H7 (cell line): ENCODE data around the gene QSOX1. TPM values are rescaled to one million over a fixed set of nuclear protein-coding genes. Genes with fewer than 3 reads are reported as not detected.
A peak's percentile ranks its signal among the peaks of the same experiment; 100 is the strongest.

Experiments used
- DNase-seq: peaks from one replicate; pipeline ENCODE4 v3.0.0; 2012
- H3K27me3 ChIP-seq: 2 replicates; pipeline ENCODE4 v1.6.0; 2011; ENCODE audit warnings: mild to moderate bottlenecking, low read length; ENCODE audit not compliant: control insufficient read depth, insufficient read depth
- H3K36me3 ChIP-seq: replicated peaks from 2 replicates; pipeline ENCODE4 v1.5.1; 2011; ENCODE audit warnings: low read length; ENCODE audit not compliant: control insufficient read depth, insufficient read depth
- H3K4me3 ChIP-seq: 2 replicates; pipeline ENCODE4 v1.5.1; 2011; ENCODE audit warnings: low read depth, mild to moderate bottlenecking, control low read depth, low read length, moderate library complexity; ENCODE audit not compliant: insufficient read depth
- total RNA-seq: library from RNA; depleted of rRNA; stranded (reverse); fragments of >200 nt; shearing (Covaris generic); gene quantifications from 2 replicates; pipeline ENCODE4 v1.2.3, GENCODE V29; 2014

The QSOX1 gene
- total RNA-seq, 1 experiment from 2014 or later, result 133 TPM

GRCh38 chr1:180231506-180231921 lies 76.8 kb downstream of the QSOX1 start:
- Histone ChIP-seq H3K27me3 (peaks cover 93% of the 10 kb centered on the region), H3K36me3 (no peaks in the 10 kb centered on the region), H3K4me3 (peak overlapping the region; percentile 66)
- DNase-seq, result peak; percentile 86

- peaks cover 94% of the 10 kb centered on the region for H3K27me3 ChIP-seq
- H3K4me3 ChIP-seq, result peak overlapping the region; percentile 66
- no peak for DNase-seq
- H3K36me3 ChIP-seq, result no peaks in the 10 kb centered on the region
Measured at GRCh38 chr1:180231936-180232335, 77.3 kb downstream of the QSOX1 start.

GRCh38 chr1:180232521-180233043 lies 77.9 kb downstream of the QSOX1 start:
- H3K27me3 ChIP-seq, result peaks cover 95% of the 10 kb centered on the region
- DNase-seq, result no peak
- H3K36me3 ChIP-seq, result no peaks in the 10 kb centered on the region
- H3K4me3 ChIP-seq, result no peak overlapping the region

- Histone ChIP-seq H3K36me3 (no peaks in the 10 kb centered on the region), H3K27me3 (peaks cover 95% of the 10 kb centered on the region), H3K4me3 (no peak overlapping the region)
- DNase-seq, result peak; percentile 65
Measured at GRCh38 chr1:180233191-180234011, 78.7 kb downstream of the QSOX1 start.

- DNase-seq, result peak; percentile 85
- H3K4me3 ChIP-seq, result peak overlapping the region; percentile 33
- peaks cover 89% of the 10 kb centered on the region for H3K27me3 ChIP-seq
- H3K36me3 ChIP-seq, result no peaks in the 10 kb centered on the region
Measured at GRCh38 chr1:180234369-180235076, 79.9 kb downstream of the QSOX1 start.

GRCh38 chr1:180235077-180235501 lies 80.4 kb downstream of the QSOX1 start:
- Histone ChIP-seq H3K36me3 (no peaks in the 10 kb centered on the region), H3K27me3 (peaks cover 88% of the 10 kb centered on the region), H3K4me3 (peak overlapping the region; percentile 33)
- DNase-seq, result peak; percentile 78

GRCh38 chr1:180235502-180236239 lies 81.0 kb downstream of the QSOX1 start:
- Histone ChIP-seq H3K4me3 (peak overlapping the region; percentile 33), H3K27me3 (peaks cover 83% of the 10 kb centered on the region), H3K36me3 (no peaks in the 10 kb centered on the region)
- DNase-seq, result peak; percentile 73

- Histone ChIP-seq H3K36me3 (no peaks in the 10 kb centered on the region), H3K27me3 (peaks cover 70% of the 10 kb centered on the region), H3K4me3 (peak overlapping the region; percentile 1; the same call in 1 of the 2 replicates)
- no peak for DNase-seq
Measured at GRCh38 chr1:180236698-180237509, 82.2 kb downstream of the QSOX1 start.

- Histone ChIP-seq H3K36me3 (no peaks in the 10 kb centered on the region), H3K4me3 (no peak overlapping the region), H3K27me3 (peaks cover 60% of the 10 kb centered on the region)
- no peak for DNase-seq
Measured at GRCh38 chr1:180237869-180238476, 83.3 kb downstream of the QSOX1 start.

GRCh38 chr1:180238675-180239074 lies 84.0 kb downstream of the QSOX1 start:
- H3K4me3 ChIP-seq, result no peak overlapping the region
- DNase-seq, result no peak
- peaks cover 53% of the 10 kb centered on the region for H3K27me3 ChIP-seq
- H3K36me3 ChIP-seq, result no peaks in the 10 kb centered on the region

- no peaks in the 10 kb centered on the region for H3K36me3 ChIP-seq
- H3K4me3 ChIP-seq, result no peak overlapping the region
- DNase-seq, result peak; percentile 70
- H3K27me3 ChIP-seq, result peaks cover 45% of the 10 kb centered on the region
Measured at GRCh38 chr1:180239145-180240096, 84.8 kb downstream of the QSOX1 start.

- Histone ChIP-seq H3K36me3 (no peaks in the 10 kb centered on the region), H3K4me3 (no peak overlapping the region), H3K27me3 (peaks cover 20% of the 10 kb centered on the region)
- no peak for DNase-seq
Measured at GRCh38 chr1:180241716-180242544, 87.3 kb downstream of the QSOX1 start.
